ENCODE data around the gene KCNIP3.

KCNIP3 gene

GRCh38 chr2:95275601-95276243, 21.4 kb upstream of the KCNIP3 start:
- TF ChIP-seq ZFX (IDR thresholded peaks at IDR 0.05), result no peak; the same call in 1 of the 2 replicates
- no peak for TF ChIP-seq CTCF (conservative IDR thresholded peaks at IDR 0.05)
- peak overlapping the region; percentile 98 for H3K27ac ChIP-seq

DNA sequence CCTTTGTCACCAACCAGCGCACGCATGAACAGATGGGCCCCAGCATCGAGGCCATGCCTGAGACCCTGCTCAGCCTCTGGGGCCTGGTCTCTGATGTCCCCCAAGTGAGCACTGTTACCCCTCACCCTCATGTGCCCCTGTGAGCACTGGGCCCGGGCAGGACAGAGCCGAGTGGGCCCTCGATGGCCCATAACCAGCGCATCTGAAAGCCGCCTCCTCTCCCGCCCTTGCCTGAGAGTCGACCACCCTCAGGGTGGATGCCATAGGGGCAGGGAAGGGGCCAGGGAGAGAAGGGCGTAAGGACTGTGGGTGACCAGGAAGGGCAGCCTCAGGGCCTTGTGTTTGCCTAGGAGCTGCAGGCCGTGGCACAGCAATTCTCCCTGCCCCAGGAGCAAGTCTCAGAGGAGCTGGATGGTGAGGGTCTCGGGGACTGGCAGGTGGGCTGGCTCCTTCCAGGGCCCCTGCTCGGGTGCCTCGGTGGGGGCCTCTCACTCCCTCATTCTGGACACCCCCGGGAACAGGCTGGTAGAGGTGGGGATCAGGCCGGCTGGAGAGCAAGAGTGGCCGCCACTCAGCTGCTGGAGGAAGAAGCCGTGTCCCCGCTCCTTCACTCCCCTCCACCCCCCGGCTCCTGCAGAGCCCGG, 20.8 kb upstream of the KCNIP3 start:
- H3K27ac ChIP-seq, result peak overlapping the region; percentile 98
- TF ChIP-seq CTCF (conservative IDR thresholded peaks at IDR 0.05), result no peak
- TF ChIP-seq ZFX (IDR thresholded peaks at IDR 0.05), result no peak

GRCh38 chr2:95276888-95277245, 20.3 kb upstream of the KCNIP3 start:
- peak overlapping the region; percentile 98 for H3K27ac ChIP-seq
- TF ChIP-seq CTCF (conservative IDR thresholded peaks at IDR 0.05), result no peak
- TF ChIP-seq ZFX (IDR thresholded peaks at IDR 0.05), result no peak

GRCh38 chr2:95277246-95277906, 19.8 kb upstream of the KCNIP3 start:
- TF ChIP-seq ZFX (IDR thresholded peaks at IDR 0.05), result no peak
- TF ChIP-seq CTCF (conservative IDR thresholded peaks at IDR 0.05), result no peak; the same call in 1 of the 2 replicates
- H3K27ac ChIP-seq, result peak overlapping the region; percentile 98

GRCh38 chr2:95278051-95278471, 19.1 kb upstream of the KCNIP3 start:
- TF ChIP-seq ZFX (IDR thresholded peaks at IDR 0.05) (no peak), CTCF (conservative IDR thresholded peaks at IDR 0.05) (no peak)
- 0 out of 2 replicates have a peak overlapping the region, but pooled peaks have one; percentile 98 for H3K27ac ChIP-seq

GRCh38 chr2:95278637-95279225, 18.4 kb upstream of the KCNIP3 start:
- no peak for TF ChIP-seq ZFX (IDR thresholded peaks at IDR 0.05)
- TF ChIP-seq CTCF (conservative IDR thresholded peaks at IDR 0.05), result no peak
- H3K27ac ChIP-seq, result no peak overlapping the region

Measured in C4-2B (cell line).